Endothelial cell of umbilical vein (primary cell): Measurements from ENCODE around the gene GAS7. TPM values are rescaled to one million over a fixed set of nuclear protein-coding genes. Genes with fewer than 3 reads are reported as not detected.

Experiments used
- BruUV-seq: library from RNA; stranded (reverse); fragments of 400-500 nt; replicated peaks from 2 replicates; lab custom pipeline; 2021; lab: Mats Ljungman, UMichigan
- CTCF ChIA-PET: fragments of 300-600, 350-600 bp; sonication (Branson Sonifier 250); formaldehyde crosslinking; loops from one replicate; lab custom pipeline; 2021; ENCODE audit warnings: antibody characterized with exemption, inconsistent platforms; lab: Charles Lee
- POLR2A ChIA-PET: fragments of 300-600, 350-600 bp; sonication (Branson Sonifier 250); formaldehyde crosslinking; loops from one replicate; lab custom pipeline; 2021; ENCODE audit warnings: antibody characterized with exemption, inconsistent platforms; lab: Charles Lee
- DNase-seq: peaks from one replicate; pipeline ENCODE4 v3.0.0-alpha.2; 2011; ENCODE audit warnings: low read depth, low spot score
- FAIRE-seq: peaks from 2 replicates; lab custom pipeline; 2011; peaks lifted over from hg19 to GRCh38; lab: Jason Lieb, UNC
- H2AFZ ChIP-seq: 2 replicates; pipeline ENCODE4 v1.6.0; 2012; ENCODE audit warnings: low read depth, low read length, control low read depth, inconsistent platforms
- H3K27ac ChIP-seq: 2 replicates; pipeline ENCODE4 v1.5.1; 2011; ENCODE audit warnings: low read depth, mild to moderate bottlenecking, control low read depth, low read length, moderate library complexity; ENCODE audit not compliant: insufficient read depth
- H3K27me3 ChIP-seq, 2 experiments: 2 replicates each; pipeline versions ENCODE4 v1.6.0 to v1.6.1; 2011; ENCODE audit warnings: low read length in 2 of 2, mixed read lengths in 1 of 2; ENCODE audit not compliant: control insufficient read depth in 2 of 2, insufficient read depth in 2 of 2
- H3K36me3 ChIP-seq, 2 experiments: 2 replicates in 1 of 2; 3 replicates in 1 of 2; pipeline ENCODE4 v1.5.1; 2011; ENCODE audit warnings: low read length in 2 of 2, mild to moderate bottlenecking in 1 of 2, moderate library complexity in 1 of 2; ENCODE audit not compliant: control insufficient read depth in 2 of 2, insufficient read depth in 2 of 2; ENCODE audit errors: extremely low read depth in 1 of 2
- H3K4me1 ChIP-seq: 3 replicates; pipeline ENCODE4 v1.5.1; 2011; ENCODE audit warnings: mild to moderate bottlenecking, low read length; ENCODE audit not compliant: control insufficient read depth, insufficient read depth; ENCODE audit errors: extremely low read depth
- H3K4me2 ChIP-seq: 2 replicates; pipeline ENCODE4 v1.6.1; 2011; ENCODE audit warnings: low read length, control low read depth, mixed read lengths; ENCODE audit not compliant: insufficient read depth
- H3K4me3 ChIP-seq, 3 experiments: fragments of 200-600 bp in 1 of 3; sonication (generic), shearing (Covaris generic) in 1 of 3; replicated peaks in 1 of 3; 2 replicates each; pipeline ENCODE4 v1.5.1; 2011 to 2016; ENCODE audit warnings: control low read depth in 3 of 3, low read length in 3 of 3, mild to moderate bottlenecking in 2 of 3, inconsistent platforms in 1 of 3, low read depth in 1 of 3, moderate library complexity in 1 of 3; ENCODE audit not compliant: insufficient read depth in 1 of 3
- H3K79me2 ChIP-seq: 2 replicates; pipeline ENCODE4 v1.6.0; 2012; ENCODE audit warnings: low read length, inconsistent platforms; ENCODE audit not compliant: control insufficient read depth, insufficient read depth
- H3K9ac ChIP-seq: replicated peaks from 2 replicates; pipeline ENCODE3; 2011; ENCODE audit warnings: low read length, control low read depth; ENCODE audit not compliant: insufficient read depth; ENCODE audit errors: extremely low read depth
- H3K9me1 ChIP-seq: replicated peaks from 3 replicates; pipeline ENCODE4 v1.6.0; 2011; ENCODE audit warnings: mild to moderate bottlenecking, low read length; ENCODE audit not compliant: control insufficient read depth, insufficient read depth; ENCODE audit errors: extremely low read depth
- H3K9me3 ChIP-seq: replicated peaks from 2 replicates; pipeline ENCODE4 v1.5.1; 2012; ENCODE audit warnings: low read length, inconsistent platforms; ENCODE audit not compliant: control insufficient read depth, insufficient read depth
- H4K20me1 ChIP-seq: replicated peaks from 2 replicates; pipeline ENCODE3; 2011; ENCODE audit warnings: mild to moderate bottlenecking, low read length; ENCODE audit not compliant: control insufficient read depth, insufficient read depth; ENCODE audit errors: extremely low read depth
- CTCF ChIP-seq, 2 donors: IDR thresholded peaks; 1 replicate in 1 of 2; 2 replicates in 1 of 2; pipeline ENCODE4 v1.5.1; 2011; ENCODE audit warnings: low read length in 2 of 2, mild to moderate bottlenecking in 2 of 2, moderate library complexity in 2 of 2, control low read depth in 1 of 2, inconsistent platforms in 1 of 2, low read depth in 1 of 2; ENCODE audit not compliant: insufficient read depth in 1 of 2; ENCODE audit errors: extremely low read depth in 1 of 2
- EZH2 ChIP-seq: IDR thresholded peaks from 2 replicates; pipeline ENCODE4 v1.6.1; 2012; ENCODE audit warnings: borderline replicate concordance, low read depth, mild to moderate bottlenecking, moderate library complexity, low read length, inconsistent platforms; ENCODE audit not compliant: severe bottlenecking
- FOS ChIP-seq: IDR thresholded peaks from 2 replicates; pipeline ENCODE4 v1.6.1; 2011; ENCODE audit warnings: mild to moderate bottlenecking, low read length, moderate library complexity, borderline replicate concordance; ENCODE audit not compliant: insufficient read depth
- GATA2 ChIP-seq: IDR thresholded peaks from 2 replicates; pipeline ENCODE4 v1.7.0; 2011; ENCODE audit warnings: low read depth, mild to moderate bottlenecking, moderate library complexity, mixed read lengths, low read length; ENCODE audit not compliant: insufficient read length, insufficient read depth
- JUN ChIP-seq: IDR thresholded peaks from 2 replicates; pipeline ENCODE4 v1.6.1; 2011; ENCODE audit warnings: borderline replicate concordance, low read depth; ENCODE audit not compliant: insufficient read length, insufficient read depth
- MAX ChIP-seq: IDR thresholded peaks from 2 replicates; pipeline ENCODE4 v1.6.1; 2011; ENCODE audit not compliant: insufficient read depth, insufficient read length
- MYC ChIP-seq: IDR thresholded peaks from one replicate; pipeline ENCODE4 v1.6.1; 2011; ENCODE audit warnings: mild to moderate bottlenecking, low read depth, low read length
- POLR2A ChIP-seq: IDR thresholded peaks from 2 replicates; pipeline ENCODE4 v1.6.1; 2012; ENCODE audit warnings: low read depth, mild to moderate bottlenecking, control low read depth, low read length
- POLR2AphosphoS5 ChIP-seq: IDR thresholded peaks from 2 replicates; pipeline ENCODE4 v1.6.1; 2012; ENCODE audit warnings: low read depth, mild to moderate bottlenecking, control low read depth, low read length, moderate library complexity; ENCODE audit not compliant: insufficient read depth
- dilution Hi-C: fragments of 300-500 bp; cut with MboI; formaldehyde crosslinking; loops from one replicate; pipeline ENCODE4 v1.15.0; 2019; ENCODE audit warnings: low sequenced_read_pairs; ENCODE audit not compliant: extremely low pct_ligation_motif_present
- intact Hi-C: fragments of 100-400 bp; cut with micrococcal nuclease; formaldehyde crosslinking; loops from one replicate; pipeline ENCODE4 v1.10.0; 2022
- polyA plus RNA-seq, 4 experiments: library from polyadenylated mRNA; depleted of rRNA in 3 of 4; stranded (reverse) in 3 of 4; unstranded in 1 of 4; fragments of >200 nt; gene quantifications; 2 replicates each; pipeline versions ENCODE4 v1.2.1 to v1.2.3, GENCODE V29; 2011 to 2012; ENCODE audit warnings: missing spikeins in 1 of 4
- total RNA-seq: library from RNA; stranded (reverse); gene quantifications from 2 replicates; pipeline ENCODE4 v1.2.3, GENCODE V29; 2021

GAS7 gene
- total and polyA plus RNA-seq, 2 donors (not counting 3 experiments of a cell fraction or from before 2014, with no cell fraction given) = not detected

GRCh38 chr17:9899280-9900043, 298.9 kb downstream of the GAS7 start:
- H3K79me2 ChIP-seq = no peaks in the 10 kb centered on the region
- H3K9me3 ChIP-seq = peaks cover 8% of the 10 kb centered on the region
- intact Hi-C loops = no loop called here
- no peak overlapping the region for H3K27ac ChIP-seq
- TF ChIP-seq POLR2A = no peak
- no peak for TF ChIP-seq FOS
- no peak for TF ChIP-seq JUN
- TF ChIP-seq POLR2AphosphoS5 = no peak
- TF ChIP-seq CTCF (IDR thresholded peaks at IDR 0.05; ENCODE audit: extremely low read depth in 1 of 2, insufficient read depth in 1 of 2, low read depth in 1 of 2, low read length in 2 of 2) = no peak
- TF ChIP-seq MYC = no peak
- no peak for TF ChIP-seq GATA2
- no peak for TF ChIP-seq EZH2
- TF ChIP-seq MAX = no peak
- dilution Hi-C loops = no loop called here
- FAIRE-seq = no peak
- H3K4me1 ChIP-seq = no peaks in the 10 kb centered on the region
- H3K36me3 ChIP-seq = no peaks in the 10 kb centered on the region
- H3K27me3 ChIP-seq = no peaks in the 10 kb centered on the region
- H3K4me2 ChIP-seq = no peak overlapping the region
- no peak overlapping the region for H2AFZ ChIP-seq
- H3K9ac ChIP-seq = no peak overlapping the region
- H3K4me3 ChIP-seq = no peak overlapping the region
- no peaks in the 10 kb centered on the region for H4K20me1 ChIP-seq
- POLR2A ChIA-PET = no interaction called here
- H3K9me1 ChIP-seq = no peaks in the 10 kb centered on the region
- BruUV-seq = no TSS peak
- CTCF ChIA-PET = no interaction called here
- no peak for DNase-seq
